ENCODE data around the gene KCNMA1.

GRCh38 chr10:77309509-77309908, 328.1 kb downstream of the KCNMA1 start:
- no peak for TF ChIP-seq CTCF (IDR thresholded peaks at IDR 0.05)
- no peak for TF ChIP-seq ZFX (IDR thresholded peaks at IDR 0.05; ENCODE audit: borderline replicate concordance)

Measured in 22Rv1 (cell line).